ENCODE measurements around the gene LYRM4.
"Not testable (repeated sequence)": the region's sequence is repeated elsewhere in the genome, so short reads cannot be mapped to it uniquely, and the experiment has no call there.

Gene LYRM4

DNA sequence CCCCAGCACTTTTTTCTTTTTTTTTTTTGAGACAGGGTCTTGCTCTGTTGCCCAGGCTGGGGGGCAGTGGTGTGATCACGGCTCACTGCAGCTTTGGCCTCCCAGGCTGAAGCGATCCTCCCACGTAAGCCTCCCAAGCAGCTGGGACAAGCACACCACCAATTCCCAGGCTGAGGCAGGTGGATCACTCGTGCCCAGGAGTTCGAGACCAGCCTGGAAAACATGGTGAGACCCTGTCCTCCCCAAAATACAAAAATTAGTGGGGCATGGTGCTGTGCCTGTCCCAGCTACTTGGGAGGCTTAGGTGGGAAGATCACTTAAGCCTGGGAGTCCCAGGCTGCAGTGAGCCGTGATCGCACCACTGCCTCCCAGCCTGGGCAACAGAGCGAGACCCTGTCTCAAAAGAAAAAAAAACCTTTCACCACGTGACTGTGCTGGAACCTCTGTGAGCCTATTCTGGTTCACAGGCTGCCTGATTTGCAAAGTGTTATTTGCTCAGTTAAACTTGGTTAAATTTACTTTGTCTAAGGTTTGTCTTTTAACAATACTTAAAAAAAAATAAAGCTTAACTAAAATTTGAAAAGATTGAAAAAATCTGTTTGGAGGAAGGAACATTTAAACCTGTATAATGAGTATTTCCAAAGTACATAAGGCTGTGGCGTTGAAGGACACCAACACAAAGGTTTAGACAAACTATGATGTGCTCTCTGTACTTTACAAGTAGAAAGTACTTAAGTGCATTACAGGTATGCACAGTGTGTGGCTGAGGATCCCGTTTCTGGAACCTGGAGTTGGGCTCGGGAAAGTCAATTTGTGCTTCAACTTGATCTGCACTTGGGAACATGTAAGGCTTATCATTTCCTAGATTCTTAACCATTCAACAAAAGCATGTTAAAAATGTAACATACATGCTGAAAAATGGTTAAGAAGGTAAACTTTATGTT, 120.7 kb downstream of the LYRM4 start:
- DNase-seq: no peak

- DNase-seq: no peak
Observed at GRCh38 chr6:5138995-5139827, 121.5 kb downstream of the LYRM4 start.

GRCh38 chr6:5136851-5137250, 123.9 kb downstream of the LYRM4 start:
- no peak for DNase-seq

DNA sequence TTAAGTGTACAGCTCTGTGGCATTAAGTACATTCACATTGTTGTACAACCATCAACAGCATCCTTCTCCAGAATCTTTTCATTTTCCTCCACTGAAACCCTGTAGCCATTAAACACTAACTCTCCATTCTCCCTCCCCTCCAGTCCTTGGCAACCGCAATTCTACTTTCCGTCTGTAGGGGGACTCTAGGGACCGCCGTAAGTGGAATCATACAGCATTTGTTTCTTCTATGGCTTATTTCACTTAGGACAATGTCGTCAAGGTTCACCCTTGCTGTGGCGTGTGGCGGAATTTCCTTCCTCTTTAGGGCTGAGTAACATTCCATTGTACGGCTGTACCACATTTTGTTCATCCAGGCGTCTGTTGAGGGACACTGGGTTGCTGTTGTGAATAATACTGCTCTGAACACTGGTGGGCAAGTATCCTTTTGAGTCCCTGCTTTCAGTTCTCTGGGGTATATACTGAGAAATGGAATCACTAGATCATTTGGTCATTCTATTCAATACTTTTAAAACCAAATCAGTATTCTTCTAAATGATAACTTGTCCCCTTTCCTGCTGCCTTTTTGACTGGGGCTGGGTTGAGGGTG, 124.9 kb downstream of the LYRM4 start:
- no peak for DNase-seq

- no peak for DNase-seq
Observed at GRCh38 chr6:5133943-5134342, 126.8 kb downstream of the LYRM4 start.

DNA sequence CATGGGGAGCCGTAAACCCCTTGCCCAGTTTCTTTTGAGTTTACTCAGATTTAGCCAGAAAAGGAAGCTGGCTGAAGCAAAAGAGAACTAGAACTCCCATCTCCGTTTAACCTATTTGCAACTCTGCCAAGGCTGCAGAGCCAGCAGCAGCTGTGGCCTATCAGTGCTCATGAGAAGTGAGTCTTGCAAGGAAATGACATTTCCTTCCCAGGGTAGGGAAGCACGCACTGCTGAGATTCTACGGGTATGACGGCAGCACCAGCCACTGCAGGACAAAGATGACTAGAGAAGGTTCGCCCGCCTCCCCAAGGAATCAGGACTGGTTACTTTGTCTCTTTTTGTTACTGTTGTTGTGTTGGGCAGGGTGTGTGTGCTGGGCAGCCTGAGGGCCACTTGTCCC, 128.0 kb downstream of the LYRM4 start:
- DNase-seq: no peak

DNA sequence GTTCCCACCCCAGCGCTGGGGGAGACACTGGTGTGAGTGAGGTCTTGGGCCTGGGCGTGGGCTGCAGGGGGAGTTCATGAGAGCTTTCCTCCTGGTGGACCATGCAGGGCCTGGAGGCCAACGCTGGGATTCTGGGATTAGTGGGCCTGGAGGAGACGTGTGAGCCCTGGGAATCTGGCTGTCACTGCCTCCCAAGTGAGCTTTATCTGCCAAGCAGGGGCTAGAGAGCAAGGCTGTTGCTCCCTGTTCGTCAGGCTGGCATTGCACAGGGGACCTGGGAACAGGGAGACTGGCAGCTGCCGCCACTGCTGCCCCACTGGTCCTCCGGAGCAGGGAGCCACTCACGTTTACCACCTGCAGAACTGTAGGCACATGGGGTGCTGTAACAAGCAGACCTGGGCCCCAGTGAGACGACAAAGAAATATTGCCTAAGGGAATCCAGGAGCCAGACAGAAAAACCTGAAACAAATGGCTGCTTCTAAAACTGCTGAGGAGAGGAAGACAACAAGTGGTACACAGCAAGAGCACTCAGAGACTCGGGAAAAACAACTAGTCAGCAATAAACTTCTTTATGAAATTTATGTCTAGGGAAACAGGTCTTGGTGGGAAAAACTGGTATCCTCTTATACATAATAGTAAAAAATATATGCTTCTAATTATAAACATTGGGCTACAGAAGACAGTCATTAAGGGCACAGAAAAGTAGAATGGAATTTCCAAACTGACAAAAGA, 130.4 kb downstream of the LYRM4 start:
- DNase-seq: no peak

GRCh38 chr6:5128351-5128750, 132.4 kb downstream of the LYRM4 start:
- DNase-seq: no peak

GRCh38 chr6:5127106-5127687, 133.6 kb downstream of the LYRM4 start:
- DNase-seq: no peak

GRCh38 chr6:5126214-5126613, 134.5 kb downstream of the LYRM4 start:
- DNase-seq: no peak

- no peak for DNase-seq
Observed at GRCh38 chr6:5125152-5126006, 135.4 kb downstream of the LYRM4 start.

DNA sequence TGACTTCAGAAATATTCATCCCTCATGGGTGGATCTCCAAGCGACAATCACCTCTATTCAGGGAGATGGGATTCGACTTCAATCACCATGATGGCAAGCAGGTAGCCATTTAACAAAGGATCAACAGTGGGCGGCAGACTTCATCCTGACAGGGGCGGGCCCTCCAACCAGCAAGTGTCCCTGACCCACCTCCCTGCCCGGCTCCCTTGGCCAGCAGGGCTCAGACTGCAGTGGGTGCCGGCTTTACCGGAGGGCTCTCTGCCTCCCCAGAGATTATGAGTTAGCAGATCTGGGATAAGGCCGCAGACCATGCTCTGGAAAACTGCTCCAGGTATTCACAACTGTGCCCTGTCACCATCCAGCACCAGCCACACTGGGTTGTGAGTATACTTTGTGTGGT, 136.2 kb downstream of the LYRM4 start:
- DNase-seq: no peak

DNA sequence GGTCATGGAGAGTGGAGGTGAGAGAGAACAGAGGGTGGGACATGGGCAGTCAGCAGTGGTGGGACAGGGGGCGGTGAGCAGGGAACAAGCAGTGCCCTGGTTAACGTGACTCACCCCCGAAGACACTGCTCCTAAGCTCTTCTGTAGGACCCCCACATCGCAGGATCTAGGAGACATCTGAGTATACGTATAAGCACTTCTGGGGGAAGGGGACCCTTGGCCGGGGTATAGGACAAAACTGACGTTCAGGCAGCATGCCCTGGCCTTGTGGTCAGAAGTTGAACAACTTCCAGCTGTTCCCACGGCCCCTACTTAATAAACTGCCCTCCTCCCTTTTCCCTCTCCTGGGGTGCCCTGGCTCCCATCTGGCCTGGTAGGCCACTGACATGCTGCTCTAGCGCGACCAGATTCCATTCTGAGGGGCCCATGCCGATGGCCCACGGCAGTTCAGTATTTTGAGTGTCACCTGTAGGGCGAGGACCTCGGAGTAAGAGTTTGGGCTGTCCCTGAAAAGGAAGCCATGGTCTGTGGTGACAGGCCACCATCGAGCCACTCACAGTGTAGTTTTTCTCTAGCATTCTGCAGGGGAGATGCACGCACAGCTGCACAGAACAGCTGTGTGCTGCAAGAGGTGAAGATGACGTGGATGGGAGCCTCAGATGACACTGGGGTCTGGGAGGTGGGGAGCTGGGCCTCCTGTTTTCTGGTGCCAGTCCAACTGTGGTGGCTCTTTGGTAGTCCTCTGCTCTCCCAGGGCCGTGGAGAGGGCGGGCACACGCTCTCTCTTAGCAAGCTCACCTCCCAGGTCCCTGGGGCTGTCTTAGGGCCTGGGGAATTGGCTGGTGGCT, 137.2 kb downstream of the LYRM4 start:
- no peak for DNase-seq

- DNase-seq: no peak
Observed at GRCh38 chr6:5122504-5123112, 138.1 kb downstream of the LYRM4 start.

DNA sequence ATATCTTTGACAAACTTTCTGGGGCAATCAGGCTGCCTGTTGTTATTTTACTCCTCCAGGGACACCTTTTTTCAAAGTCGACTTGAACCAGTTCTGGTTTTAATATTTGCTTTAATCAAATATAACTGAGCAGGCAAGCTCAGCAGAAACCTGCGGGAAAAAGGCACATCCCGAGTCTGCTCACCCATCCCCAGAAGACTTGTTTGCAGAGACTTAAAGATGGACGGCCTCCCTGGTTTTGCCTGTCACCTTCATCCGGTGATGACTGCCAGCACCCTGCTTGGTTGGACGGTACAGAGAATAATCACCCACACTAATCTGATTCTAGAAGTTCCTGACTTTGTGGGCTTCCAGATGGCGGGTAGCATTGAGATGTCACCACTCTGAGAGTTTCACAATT, 138.8 kb downstream of the LYRM4 start:
- DNase-seq: no peak

- DNase-seq: no peak
Observed at GRCh38 chr6:5121479-5121878, 139.3 kb downstream of the LYRM4 start.

DNA sequence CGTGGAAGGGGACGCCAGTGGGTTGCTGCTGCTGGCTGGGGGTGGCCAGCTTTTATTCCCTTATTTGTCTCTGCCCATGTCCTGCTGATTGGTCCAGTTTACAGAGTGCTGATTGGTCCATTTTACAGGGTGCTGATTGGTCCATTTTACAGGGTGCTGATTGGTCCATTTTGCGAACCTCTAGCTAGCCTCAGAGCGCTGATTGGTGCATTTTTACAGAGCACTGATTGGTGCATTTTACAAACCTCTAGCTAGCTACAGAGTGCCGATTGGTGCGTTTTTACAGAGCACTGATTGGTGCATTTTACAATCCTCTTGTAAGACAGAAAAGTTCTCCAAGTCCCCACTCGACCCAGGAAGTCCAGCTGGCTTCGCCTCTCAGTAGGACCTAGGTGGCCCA, 140.2 kb downstream of the LYRM4 start:
- not testable (repeated sequence) for DNase-seq

- no peak for DNase-seq
Observed at GRCh38 chr6:5120011-5120410, 140.7 kb downstream of the LYRM4 start.

DNA sequence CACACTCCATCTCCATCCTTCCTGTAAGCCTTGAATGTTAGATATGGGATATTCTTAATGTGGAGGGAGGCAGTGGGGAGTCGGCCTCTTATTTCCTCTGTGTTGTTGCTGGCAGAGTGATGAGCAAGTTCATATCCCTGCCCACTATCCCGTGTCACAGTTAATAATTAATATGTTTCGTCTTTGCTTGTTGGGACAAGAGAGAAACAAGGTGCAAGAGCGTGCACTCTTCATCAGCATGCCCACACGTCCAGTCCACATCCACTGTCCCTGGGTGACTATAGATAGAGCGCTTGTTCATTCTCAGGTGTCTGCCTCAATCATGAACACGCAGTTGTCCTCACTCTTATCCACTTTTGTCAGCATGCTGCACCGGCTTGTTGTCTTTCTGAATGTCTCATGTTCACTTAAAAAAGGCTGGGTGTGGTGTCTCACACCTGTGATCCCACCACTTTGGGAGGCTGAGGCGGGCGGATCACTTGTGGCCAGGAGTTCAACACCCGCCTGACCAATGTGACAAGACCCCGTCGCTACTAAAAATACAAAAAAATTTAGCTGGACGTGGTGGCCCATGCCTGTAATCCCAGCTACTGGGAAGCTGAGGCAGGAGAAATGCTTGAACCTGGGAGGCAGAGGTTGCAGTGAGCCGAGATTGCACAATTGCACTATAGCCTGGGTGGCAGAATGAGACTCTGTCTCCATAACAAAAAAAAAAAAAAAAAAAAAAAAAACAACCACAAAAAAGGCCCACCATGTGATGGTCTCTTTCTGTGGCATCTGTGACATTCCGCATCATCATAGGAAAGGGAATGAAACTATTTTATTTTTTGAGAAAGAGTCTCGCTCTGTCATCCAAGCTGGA, 141.4 kb downstream of the LYRM4 start:
- DNase-seq: no peak

All from NCI-H510A treated with DMSO at 0.1 percent for 48 hours (cell line).